Amniotic epithelial cell (primary cell): Measurements from ENCODE around the gene GNAZ.

Experiments
- DNase-seq: peaks from one replicate; pipeline ENCODE4 v3.0.0-alpha.2; 2010; ENCODE audit warnings: low read depth

GNAZ gene

GRCh38 chr22:23119494-23120414 lies 49.4 kb downstream of the GNAZ start:
- DNase-seq: no peak

GRCh38 chr22:23120415-23120899 lies 50.1 kb downstream of the GNAZ start:
- DNase-seq: no peak

GRCh38 chr22:23121000-23121421 lies 50.7 kb downstream of the GNAZ start:
- no peak for DNase-seq

GRCh38 chr22:23121424-23121823 lies 51.1 kb downstream of the GNAZ start:
- no peak for DNase-seq

GRCh38 chr22:23122216-23122957 lies 52.1 kb downstream of the GNAZ start:
- no peak for DNase-seq

GRCh38 chr22:23122992-23123803 lies 52.9 kb downstream of the GNAZ start:
- no peak for DNase-seq

- no peak for DNase-seq
These were observed 53.5 kb downstream of the GNAZ start for GRCh38 chr22:23123804-23124254.

DNA sequence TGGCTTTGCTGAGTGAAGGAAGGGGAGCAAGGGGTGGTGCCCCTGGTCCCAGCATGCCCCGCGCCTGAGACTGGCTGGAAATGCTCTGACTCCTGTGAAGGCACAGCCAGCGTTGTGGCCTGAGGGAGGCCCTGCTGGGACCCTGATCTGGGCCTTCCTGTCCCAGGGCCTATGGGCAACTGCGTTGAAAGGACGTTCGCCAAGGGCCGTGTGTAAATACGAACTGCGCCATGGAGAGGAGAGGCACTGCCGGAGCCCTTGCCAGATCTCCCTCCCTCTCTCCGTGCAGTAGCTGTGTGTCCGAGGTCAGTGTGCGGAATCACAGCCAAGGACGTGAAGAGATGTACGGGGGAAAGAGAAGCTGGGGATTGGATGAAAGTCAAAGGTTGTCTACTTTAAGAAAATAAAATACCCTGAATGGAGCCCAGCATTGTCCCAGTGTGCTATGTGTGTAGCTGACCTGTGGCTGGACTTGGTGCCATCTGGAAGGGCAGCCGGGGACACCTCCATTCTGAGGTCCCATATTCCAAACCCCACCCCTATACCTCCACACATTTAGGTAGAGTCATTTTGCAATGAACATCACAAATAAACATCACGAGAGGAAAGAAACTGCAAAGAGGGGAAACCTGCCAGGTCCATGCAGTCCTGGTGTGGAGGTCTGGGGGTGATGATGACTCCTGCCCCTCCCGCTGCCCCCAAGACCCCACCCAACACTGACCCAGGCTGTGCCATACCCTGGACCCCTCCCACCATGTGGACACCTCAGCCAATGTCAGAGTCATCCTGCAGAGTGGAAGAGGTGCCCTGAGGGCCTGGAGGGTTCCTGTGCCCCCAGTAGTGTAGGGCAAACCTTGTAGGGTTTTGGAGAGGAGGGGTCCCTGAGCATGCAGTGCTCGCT lies 54.5 kb downstream of the GNAZ start:
- DNase-seq: no peak

DNA sequence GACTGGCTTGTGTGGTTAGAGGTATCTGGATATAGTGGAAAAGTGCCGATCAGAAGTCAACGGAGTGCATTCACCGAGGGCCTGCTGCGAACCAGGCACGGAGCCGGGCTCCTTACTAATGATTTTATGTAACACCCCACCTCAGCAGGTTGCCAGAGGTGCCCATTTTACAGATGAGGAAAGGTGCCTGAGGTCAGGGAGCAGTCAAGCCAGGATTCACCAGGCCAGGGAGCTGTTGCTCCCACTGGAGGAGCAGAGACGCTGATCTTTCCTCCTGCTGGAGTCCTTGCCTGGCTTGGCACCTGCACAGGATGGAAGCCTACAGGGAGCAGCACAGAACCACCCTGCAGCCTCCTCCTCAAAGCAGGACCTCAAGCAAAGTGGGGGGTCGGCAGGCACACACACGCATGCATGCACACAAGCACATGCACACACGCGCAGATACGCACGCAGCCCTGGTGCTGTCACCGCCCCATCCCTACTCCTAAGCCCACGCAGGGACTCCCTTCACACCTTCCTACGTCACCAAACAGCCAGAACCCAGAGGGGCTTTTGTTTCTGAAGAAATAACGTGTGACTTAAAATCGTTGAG lies 55.3 kb downstream of the GNAZ start:
- DNase-seq: no peak

GRCh38 chr22:23126165-23127054 lies 56.1 kb downstream of the GNAZ start:
- DNase-seq: no peak

- no peak for DNase-seq
These were observed 56.9 kb downstream of the GNAZ start for GRCh38 chr22:23127055-23127756.

GRCh38 chr22:23127788-23128187 lies 57.5 kb downstream of the GNAZ start:
- DNase-seq: no peak

DNA sequence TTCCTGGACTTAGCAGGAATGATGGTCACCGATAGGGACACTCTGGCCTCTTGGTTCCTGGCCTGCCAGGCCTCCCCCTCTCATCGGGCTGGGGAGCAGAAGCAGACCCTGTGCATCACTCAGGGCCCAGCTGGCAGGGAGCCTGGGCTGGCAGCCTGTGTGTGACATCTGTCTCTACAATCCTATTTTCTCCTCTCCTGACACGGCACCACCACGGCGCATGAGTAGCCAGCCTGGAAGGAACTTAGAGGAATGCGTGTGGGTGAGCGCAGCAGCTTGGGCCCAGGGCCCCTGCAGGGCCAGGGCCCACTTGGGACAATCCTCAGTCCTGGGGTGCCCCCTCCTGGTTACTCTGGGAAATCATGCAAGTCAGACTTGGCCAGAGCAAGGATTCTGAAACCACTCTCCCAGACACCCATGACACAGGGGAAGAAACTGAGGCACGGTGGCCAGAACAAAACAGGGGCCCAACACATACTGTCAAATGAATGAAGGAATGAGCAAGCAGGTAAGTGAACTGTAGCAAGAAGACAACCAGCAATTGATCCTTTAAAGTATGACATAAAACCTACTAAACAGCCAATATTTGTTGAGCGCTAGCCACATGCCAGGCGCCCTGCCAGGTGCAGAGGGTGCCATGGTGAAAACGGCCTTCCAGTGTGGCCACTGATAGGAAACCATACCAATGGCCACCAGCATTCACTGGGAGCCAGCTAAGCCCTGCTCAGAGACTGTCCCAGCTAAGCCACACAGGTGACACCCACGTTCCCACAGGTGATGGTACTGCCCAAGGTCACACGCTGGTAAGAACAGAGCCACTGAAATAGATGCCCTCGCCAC lies 58.2 kb downstream of the GNAZ start:
- DNase-seq: peak; percentile 70

DNA sequence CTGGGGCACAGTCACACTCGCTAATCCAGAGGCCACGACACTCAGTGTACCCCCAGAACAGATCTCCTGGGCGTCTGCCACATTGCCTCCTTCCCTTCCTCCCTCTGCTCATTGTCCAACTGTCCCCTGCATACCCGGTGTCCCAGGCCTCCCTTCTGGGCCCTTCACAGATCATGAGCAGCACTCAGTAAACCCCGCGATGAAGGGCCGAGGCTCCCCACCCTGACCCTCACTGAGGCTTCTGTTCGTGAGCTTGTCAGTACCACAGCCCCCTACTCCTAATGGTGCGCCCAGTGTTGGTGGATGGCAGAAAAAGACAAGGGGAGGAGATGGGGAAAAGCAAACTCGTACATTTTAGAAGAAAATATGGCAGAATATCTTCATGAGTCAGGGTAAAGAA lies 58.8 kb downstream of the GNAZ start:
- DNase-seq: no peak

- no peak for DNase-seq
These were observed 60.4 kb downstream of the GNAZ start for GRCh38 chr22:23130697-23131096.

- DNase-seq: no peak
These were observed 61.6 kb downstream of the GNAZ start for GRCh38 chr22:23131931-23132330.

DNA sequence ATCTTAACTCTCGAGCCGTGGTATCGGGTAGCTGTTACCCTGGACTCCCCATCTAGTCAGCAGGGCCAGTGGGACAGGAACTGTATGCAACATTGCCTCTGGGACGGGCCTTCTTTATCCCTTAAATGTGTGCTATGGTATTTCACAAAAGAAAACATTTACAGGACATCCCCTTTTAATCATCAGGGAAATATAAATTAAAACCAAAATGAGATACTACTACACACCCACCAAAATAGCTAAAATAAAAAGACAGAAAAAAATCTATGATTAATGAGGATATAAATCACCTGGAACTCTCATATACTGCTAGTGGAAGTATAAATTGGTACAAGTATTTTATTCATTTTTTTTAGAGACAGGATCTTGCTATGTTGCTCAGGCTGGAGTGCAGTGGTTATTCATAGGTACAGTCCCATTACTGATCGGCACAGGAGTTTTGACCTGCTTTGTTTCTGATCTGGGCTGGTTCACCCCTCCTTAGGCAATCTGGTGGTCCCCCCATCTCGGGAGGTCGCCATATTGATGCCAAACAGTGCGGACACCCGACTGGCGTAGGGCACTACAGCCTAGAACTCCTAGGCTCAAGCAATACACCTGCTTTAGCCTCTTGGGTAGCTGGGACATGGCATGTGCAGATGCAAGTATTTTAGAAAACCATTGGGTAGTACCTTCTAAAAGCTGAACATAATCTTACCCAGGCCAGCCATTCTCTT lies 62.2 kb downstream of the GNAZ start:
- no peak for DNase-seq
